HFF-Myc (cell line): ENCODE results near the gene ST6GALNAC5.

Experiments used
- DNase-seq: peaks from one replicate; pipeline ENCODE4 v3.0.0-alpha.2; 2011; ENCODE audit warnings: low read depth; ENCODE audit errors: extremely low read depth
- H3K4me3 ChIP-seq: replicated peaks from 2 replicates; pipeline ENCODE4 v1.5.1; 2011; ENCODE audit warnings: low read depth, mild to moderate bottlenecking, control low read depth, low read length
- TF ChIP-seq, protein P1 (sequence below): IDR thresholded peaks from 2 replicates; pipeline ENCODE4 v1.5.1; 2012; ENCODE audit warnings: mild to moderate bottlenecking, low read depth, low read length, control low read depth; ENCODE audit errors: missing control alignments

ST6GALNAC5 gene

GRCh38 chr1:76865696-76866286, 1.5 kb upstream of the ST6GALNAC5 start:
- no peak for DNase-seq
- TF ChIP-seq, protein P1, sequence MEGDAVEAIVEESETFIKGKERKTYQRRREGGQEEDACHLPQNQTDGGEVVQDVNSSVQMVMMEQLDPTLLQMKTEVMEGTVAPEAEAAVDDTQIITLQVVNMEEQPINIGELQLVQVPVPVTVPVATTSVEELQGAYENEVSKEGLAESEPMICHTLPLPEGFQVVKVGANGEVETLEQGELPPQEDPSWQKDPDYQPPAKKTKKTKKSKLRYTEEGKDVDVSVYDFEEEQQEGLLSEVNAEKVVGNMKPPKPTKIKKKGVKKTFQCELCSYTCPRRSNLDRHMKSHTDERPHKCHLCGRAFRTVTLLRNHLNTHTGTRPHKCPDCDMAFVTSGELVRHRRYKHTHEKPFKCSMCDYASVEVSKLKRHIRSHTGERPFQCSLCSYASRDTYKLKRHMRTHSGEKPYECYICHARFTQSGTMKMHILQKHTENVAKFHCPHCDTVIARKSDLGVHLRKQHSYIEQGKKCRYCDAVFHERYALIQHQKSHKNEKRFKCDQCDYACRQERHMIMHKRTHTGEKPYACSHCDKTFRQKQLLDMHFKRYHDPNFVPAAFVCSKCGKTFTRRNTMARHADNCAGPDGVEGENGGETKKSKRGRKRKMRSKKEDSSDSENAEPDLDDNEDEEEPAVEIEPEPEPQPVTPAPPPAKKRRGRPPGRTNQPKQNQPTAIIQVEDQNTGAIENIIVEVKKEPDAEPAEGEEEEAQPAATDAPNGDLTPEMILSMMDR: no peak
- no peak overlapping the region for H3K4me3 ChIP-seq

DNA sequence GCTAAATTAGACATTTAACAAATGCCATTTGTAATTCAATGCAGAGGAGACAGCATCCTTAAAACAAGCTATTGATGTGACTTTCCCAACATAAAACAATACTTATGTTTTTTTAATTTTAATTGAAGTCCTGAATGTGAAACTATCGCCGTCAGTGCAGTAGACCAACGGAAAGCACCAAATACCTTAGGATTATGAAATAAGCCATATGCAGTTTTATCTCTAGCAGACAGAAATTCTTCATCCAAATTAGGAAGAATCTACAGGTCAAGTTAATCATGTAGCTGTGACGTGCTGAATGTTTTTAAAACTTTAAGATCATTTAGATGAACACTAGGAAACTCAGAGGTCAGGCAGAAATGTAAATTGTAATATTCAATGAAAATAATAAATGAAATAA, 714 bp upstream of the ST6GALNAC5 start:
- H3K4me3 ChIP-seq: no peak overlapping the region
- TF ChIP-seq, protein P1: no peak
- no peak for DNase-seq

DNA sequence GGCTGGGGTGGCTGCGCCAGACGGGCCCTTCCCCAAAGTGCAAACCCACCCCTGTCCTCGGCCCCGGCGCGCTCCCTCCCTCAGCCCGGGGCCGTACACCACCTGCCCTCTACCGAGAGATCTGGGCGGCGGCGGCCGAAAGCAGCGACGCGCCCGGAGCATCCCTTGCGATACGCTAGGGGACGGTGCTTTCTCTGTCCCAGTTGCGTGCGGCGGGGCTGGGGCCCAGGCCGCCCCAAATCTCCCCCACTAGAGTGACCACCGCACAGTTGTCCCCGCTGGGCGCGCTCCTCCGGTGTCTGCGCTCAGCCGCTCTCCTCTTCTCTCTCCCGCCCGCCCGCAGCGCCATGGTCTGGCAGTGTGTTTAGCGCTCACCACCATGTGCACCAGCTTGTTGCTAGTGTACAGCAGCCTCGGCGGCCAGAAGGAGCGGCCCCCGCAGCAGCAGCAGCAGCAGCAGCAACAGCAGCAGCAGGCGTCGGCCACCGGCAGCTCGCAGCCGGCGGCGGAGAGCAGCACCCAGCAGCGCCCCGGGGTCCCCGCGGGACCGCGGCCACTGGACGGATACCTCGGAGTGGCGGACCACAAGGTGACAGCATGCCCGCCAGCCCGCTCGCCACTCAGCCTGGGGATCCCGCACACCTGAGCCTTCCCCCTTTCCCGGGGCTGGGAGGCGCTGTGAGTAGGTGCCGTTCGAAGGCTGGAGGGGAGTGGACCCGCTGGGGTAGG, 1.0 kb downstream of the ST6GALNAC5 start:
- H3K4me3 ChIP-seq: peak overlapping the region; percentile 35
- DNase-seq: no peak
- TF ChIP-seq, protein P1: peak; percentile 4

GRCh38 chr1:76868916-76869315, 1.6 kb downstream of the ST6GALNAC5 start:
- H3K4me3 ChIP-seq: no peak overlapping the region
- no peak for DNase-seq
- TF ChIP-seq, protein P1: no peak

DNA sequence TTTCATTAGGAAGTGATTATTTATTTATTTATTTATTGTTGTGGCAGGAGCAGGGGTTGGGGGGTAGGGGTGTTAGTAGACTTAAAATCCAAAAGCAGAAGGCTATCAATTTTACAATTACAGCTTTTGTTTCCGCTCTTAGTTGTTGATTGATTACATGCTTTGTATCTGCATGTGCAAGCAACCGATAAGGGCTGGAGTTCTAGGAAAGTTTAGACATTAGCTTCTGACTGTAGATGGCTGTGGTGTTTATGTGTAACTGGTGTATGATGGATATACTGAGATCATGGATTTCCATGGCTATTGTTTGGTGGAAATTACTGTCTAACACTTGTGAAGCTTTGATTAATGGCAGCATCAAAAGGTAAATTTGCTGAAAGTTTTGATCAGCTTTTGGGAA, 2.8 kb downstream of the ST6GALNAC5 start:
- TF ChIP-seq, protein P1: no peak
- DNase-seq: no peak
- H3K4me3 ChIP-seq: no peak overlapping the region

DNA sequence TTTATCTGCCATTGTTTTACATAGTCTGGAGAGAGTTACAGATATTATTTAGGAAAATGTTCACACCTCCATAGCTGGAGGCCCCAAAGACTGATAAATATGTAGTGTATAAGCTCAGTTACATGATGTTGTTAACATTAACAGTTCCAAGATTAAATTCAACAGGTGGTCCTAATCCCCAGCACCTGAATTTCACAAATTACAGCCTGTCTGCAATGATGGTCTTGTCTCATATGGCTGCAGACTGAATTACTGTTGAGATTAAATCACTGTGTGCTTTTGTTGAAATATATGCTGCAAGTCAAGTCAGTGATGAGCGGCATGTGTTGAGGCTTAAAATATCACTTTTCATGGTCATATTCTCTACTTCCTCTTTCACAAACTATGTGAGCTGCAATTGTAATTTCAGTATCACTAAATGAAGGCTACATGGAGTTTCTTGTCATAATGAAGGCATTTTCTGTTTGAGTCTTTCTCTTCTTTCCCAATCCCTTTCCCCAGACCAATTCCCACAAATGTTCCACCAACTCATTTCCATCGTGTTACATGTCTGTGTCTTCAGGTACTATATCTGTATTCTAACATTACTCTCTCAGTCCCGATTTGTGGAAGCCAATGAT, 4.2 kb downstream of the ST6GALNAC5 start:
- TF ChIP-seq, protein P1: no peak
- DNase-seq: no peak
- no peak overlapping the region for H3K4me3 ChIP-seq
